GM18505 (cell line): ENCODE data around the gene AKR1A1.

Experiments used
- ATAC-seq: cut with Tn5 transposase; IDR thresholded peaks from one replicate; pipeline ENCODE4 v1.9.1; 2021; ENCODE audit not compliant: unreplicated experiment
- POLR2A ChIP-seq: IDR thresholded peaks from 4 replicates; pipeline ENCODE4 v1.6.1; 2011; ENCODE audit warnings: borderline replicate concordance; ENCODE audit not compliant: insufficient read depth, insufficient read length; ENCODE audit errors: extremely low read depth

AKR1A1 gene

GRCh38 chr1:45604239-45604638 lies 53.6 kb downstream of the AKR1A1 start:
- ATAC-seq: no peak
- TF ChIP-seq POLR2A: no peak

GRCh38 chr1:45607404-45608074 lies 56.9 kb downstream of the AKR1A1 start:
- TF ChIP-seq POLR2A: no peak

GRCh38 chr1:45608175-45609156 lies 57.8 kb downstream of the AKR1A1 start:
- TF ChIP-seq POLR2A: no peak
- no peak for ATAC-seq

More at GRCh38 chr1:45607404-45608074, 56.9 kb downstream of the AKR1A1 start:
- no peak for ATAC-seq

- TF ChIP-seq POLR2A: no peak
- ATAC-seq: no peak
These were observed 60.1 kb downstream of the AKR1A1 start for GRCh38 chr1:45610589-45611226.

- no peak for TF ChIP-seq POLR2A
- ATAC-seq: no peak
These were observed 62.4 kb downstream of the AKR1A1 start for GRCh38 chr1:45612941-45613579.

- ATAC-seq: no peak
- no peak for TF ChIP-seq POLR2A
These were observed 65.3 kb downstream of the AKR1A1 start for GRCh38 chr1:45615885-45616284.

- TF ChIP-seq POLR2A: no peak
- ATAC-seq: no peak
These were observed 67.0 kb downstream of the AKR1A1 start for GRCh38 chr1:45617618-45618017.

GRCh38 chr1:45619149-45619921 lies 68.7 kb downstream of the AKR1A1 start:
- ATAC-seq: no peak

More at GRCh38 chr1:45619149-45619921, 68.7 kb downstream of the AKR1A1 start:
- TF ChIP-seq POLR2A: no peak
